GM18519 (cell line): ENCODE results near the gene MGARP.
"Not testable (repeated sequence)": the region's sequence is repeated elsewhere in the genome, so short reads cannot be mapped to it uniquely, and the experiment has no call there.

Experiments used
- ATAC-seq: cut with Tn5 transposase; IDR thresholded peaks from one replicate; pipeline ENCODE4 v1.9.1; 2021; ENCODE audit warnings: mild to moderate bottlenecking, moderate library complexity; ENCODE audit not compliant: unreplicated experiment, low FRiP score

Gene MGARP

GRCh38 chr4:139279760-139280620, at the start of gene MGARP:
MGARP (minus strand) TSS chr4:139280225; CDS start chr4:139280158, 67 bp downstream.
- peak; percentile 42 for ATAC-seq

GRCh38 chr4:139329665-139330200, 49.7 kb upstream of the MGARP start:
- ATAC-seq, result no peak

DNA sequence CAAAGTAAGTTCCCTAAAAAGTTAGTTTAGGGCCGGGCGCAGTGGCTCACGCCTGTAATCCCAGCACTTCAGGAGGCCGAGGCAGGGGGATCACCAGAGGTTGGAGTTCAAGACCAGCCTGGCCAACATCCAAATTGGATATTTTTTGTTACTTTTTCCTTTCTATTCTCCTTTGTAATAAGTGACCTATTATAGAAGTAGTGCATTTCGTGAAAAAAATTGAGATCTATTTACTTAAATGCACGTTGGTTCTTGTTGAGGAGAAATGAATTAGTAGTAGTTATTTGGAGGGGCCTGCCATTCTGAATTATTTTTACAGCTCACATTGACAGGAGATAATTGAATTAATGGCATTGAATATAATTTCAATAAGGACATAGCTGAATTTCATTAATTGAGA, 44.6 kb upstream of the MGARP start:
- no peak for ATAC-seq

GRCh38 chr4:139322541-139322940, 42.5 kb upstream of the MGARP start:
- not testable (repeated sequence) for ATAC-seq

DNA sequence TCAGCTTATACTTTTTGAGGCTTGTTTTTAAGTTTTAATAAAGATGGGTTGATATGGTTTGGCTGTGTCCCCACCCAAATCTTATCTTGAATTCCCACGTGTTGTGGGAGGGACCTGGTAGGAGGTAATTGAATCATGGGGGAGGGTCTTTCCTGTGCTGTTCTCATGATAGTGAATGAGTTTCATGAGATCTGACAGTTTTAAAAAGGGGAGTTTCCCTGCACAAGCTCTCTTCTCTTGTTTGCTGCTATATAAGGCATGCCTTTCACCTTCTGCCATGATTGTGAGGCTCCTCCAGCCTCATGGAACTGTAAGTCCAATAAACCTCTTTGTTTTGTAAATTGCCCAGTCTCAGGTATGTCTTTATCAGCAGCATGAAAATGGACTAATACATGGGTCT, 42.0 kb upstream of the MGARP start:
- not testable (repeated sequence) for ATAC-seq

DNA sequence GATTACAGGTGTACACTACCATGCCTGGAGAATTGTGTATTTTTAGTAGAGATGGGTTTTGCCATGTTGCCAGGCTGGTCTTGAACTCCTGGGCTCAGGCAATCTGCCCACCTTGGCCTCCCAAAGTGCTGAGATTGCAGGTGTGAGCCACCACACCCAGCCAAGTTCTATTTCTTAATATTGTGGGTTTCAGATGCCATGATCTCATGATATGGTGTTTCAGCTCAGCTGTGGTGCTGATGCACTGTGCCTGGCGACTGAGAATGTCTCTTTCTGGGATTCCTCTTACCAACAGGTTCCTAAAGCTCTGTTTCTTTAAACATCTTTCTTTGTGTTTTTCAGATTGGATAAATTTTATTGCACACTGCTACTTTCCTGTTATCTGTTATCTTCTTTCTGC, 39.5 kb upstream of the MGARP start:
- no peak for ATAC-seq

DNA sequence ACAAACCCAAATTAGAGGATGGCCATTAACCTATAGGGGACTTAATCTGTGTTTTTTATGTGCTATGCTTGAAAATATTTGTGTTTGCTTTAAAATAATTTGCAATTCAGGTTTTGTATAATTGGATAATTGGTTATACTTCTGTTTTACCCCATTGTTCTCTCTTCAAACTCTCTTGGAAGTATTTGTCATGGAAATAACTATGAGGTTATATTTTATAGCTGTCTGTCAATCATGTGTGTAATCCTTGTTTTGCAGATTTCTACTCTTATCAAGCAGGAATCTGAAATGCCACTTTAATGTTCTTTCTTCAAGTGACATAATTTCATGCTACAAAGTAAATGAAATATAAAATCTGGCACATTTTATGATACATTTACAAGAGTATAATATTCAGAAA, 37.6 kb upstream of the MGARP start:
- ATAC-seq, result no peak

GRCh38 chr4:139316733-139317132, 36.7 kb upstream of the MGARP start:
- ATAC-seq, result no peak

DNA sequence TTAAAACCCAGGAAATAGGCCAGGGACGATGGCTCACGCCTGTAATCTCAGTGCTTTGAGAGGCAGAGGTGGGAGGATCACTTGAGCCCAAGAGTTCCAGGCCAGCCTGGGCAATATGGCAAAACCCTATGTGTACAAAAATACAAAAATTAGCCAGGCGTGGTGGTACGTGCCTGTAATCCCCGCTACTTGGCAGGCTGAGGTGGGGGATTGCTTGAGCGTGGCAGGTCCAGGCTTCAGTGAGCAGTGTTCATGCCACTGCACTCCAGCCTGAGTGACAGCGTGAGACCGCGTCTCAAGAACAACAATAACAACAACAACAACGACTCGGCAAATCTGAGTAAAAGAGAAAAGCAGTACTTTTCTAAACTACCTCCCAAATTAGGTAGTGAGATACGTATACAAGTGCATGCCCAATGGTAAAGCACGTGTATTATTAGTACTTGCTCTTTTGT, 35.2 kb upstream of the MGARP start:
- ATAC-seq, result peak; percentile 74

DNA sequence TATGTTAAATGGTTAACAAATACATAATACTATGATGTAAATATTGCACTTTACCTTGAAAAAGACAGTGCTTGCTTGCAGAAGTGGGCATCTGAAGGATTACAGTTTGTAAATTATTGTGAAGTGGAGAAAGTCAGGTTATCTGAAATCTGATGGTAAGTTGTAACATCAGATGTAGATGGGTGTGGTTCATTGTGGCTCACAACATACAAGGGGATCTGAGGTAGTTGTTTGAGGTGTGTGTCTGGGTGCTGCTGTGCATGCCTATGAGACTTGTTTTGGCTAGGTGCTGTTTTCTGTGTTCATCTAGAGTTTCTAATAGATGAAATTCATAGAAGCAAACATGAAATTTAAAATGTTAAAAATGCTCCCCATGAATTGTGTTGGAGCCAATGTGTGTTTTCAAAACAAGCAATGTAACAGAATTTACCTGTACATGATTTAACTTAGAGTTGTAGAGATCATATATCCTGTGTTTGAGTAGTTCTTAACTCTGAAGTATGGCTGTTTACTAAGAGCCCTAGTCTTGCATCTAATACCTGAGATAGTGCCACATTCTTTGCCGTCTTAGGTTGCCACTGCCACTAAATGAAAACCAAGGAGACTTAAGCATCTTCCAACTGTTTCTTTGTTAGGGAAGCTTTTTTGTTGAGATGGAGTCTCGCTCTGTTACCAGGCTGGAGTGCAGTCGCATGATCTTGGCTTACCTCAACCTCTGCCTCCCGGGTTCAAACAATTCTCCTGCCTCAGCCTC, 34.2 kb upstream of the MGARP start:
- no peak for ATAC-seq

DNA sequence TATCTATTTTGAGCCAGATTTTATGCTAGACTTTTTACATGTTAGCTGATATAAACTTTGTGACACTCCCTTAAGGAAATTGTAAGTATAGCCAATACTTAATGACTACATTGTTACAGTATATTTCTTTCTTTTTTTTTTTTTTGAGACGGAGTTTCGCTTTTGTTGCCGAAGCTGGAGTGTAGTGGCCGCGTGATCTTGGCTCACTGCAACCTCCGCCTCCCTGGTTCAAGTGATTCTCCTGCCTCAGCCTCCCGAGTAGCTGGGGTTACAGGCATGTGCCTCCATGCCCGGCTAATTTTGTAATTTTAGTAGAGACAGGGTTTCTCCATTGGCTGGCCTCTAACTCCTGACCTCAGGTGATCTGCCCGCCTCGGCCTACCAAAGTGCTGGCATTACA, 33.4 kb upstream of the MGARP start:
- not testable (repeated sequence) for ATAC-seq

GRCh38 chr4:139312552-139313332, 32.7 kb upstream of the MGARP start:
- no peak for ATAC-seq

DNA sequence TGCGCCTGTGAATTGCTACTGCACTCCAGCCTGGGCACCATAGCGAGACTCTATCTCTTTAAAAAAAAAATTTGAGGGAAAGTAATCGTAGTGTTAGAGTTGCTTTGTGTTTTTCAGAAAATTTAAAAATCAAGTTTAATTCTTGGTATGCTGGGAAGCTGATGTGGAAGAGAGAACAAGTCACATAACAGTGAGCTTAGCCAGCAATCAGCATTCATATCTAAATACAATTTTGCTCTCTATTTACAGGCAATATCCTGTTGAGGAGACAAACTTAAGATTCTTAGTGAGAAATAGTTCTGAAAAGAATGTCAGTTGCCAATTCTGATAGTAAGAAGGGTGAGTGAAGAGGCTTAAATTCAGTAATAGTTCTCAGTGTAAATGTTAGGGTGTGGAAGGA, 31.9 kb upstream of the MGARP start:
- ATAC-seq, result no peak

DNA sequence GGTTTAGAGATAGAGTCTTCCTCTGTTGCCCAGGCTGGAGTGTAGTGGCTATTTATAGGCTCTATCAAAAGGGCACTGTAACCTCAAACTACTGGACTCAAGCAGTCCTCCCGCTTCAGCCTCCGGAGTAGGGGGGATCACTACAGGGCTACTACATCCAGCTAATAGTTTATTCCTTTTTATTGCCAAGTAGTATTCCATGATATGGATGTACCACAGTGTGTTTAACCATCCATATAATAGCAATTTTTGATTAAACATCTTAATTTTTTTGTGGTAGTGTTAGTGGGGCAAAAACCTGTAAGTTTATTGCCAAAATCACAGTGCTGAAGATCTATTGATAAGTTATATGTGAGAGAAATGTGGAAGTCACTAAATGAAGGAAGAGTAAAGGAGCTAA, 24.9 kb upstream of the MGARP start:
- no peak for ATAC-seq

DNA sequence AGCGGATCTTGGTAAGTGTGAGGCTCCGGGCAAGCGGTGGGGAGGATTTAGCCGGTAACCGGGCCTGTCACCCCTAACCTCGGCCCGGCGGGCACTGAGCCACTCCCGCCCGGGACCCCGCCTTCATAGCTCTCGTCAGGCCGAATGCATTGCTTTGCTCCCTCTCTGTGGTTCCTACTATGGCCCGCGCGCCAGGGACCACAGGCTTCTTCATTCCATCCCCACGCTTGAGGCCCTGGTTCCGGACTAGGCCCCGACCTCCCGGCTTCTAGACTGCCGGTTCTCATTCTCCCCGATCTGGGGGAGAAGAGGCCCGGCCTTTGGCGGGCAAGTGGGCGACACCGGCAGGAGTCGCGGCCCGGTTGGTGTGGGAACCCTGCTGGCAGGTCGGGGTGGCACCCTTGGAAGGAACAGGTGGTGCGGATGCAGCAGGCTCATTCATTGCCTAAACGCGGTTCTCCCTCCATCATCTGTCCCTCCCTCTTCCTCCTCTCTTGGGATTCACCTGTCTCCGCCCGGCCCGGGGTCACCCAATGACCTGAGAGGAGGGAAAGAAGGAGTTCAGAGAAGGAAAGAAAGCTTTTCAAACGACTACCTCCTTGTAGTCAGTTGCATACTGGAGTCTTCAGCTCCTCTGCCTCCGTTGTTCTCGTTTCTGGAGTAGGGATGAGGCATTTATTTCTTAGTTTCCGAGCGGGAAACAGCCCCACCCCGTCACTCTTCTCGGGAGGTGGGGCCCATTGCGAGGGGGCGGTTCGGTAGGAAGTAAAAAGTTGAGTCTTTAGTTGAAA, 22.0 kb upstream of the MGARP start, which contains the start of gene NDUFC1:
Gene NDUFC1 (minus strand): TSS at position 657 of the 791 bp plus-strand sequence. CDS start 6,679 bp downstream, outside the sequence.
- peak; percentile 25 for ATAC-seq

DNA sequence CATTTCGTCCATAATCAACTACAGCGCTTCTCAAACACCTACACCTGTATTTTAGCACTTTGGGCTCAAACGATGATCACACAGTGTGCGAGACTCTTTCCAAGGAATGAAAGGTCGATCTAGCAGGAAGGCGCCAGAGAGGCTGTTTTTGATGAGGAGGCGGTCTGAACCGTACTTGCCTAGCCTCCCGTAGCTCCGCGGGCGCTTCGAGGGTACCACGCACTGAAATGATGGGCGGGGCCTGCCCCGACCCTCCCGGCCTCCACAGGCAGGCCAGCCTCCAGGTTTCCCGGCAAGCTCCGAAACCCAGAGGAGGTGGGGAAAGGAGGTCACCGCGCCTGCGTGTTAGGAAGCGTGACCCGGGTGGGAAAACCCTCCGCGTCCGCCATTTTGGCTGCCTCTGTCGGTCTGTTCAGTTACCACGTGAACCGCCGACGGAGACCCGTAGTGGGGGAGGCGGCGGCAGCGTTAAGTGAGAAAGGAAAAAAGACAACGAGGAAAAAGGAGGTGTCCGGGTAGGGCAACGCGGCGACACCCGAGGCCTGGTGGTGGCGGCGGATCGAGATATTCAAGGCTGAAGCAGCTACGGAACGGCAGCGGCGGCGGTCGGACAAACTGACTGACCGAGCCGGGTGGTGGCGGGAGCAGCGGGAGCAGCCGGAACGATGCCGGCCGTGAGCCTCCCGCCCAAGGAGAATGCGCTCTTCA, 21.2 kb upstream of the MGARP start, which contains the start of gene NAA15:
Gene NAA15 (plus strand): TSS at position 393 of the 708 bp plus-strand sequence. CDS start 273 bp downstream, at position 666.
- ATAC-seq, result peak; percentile 68

DNA sequence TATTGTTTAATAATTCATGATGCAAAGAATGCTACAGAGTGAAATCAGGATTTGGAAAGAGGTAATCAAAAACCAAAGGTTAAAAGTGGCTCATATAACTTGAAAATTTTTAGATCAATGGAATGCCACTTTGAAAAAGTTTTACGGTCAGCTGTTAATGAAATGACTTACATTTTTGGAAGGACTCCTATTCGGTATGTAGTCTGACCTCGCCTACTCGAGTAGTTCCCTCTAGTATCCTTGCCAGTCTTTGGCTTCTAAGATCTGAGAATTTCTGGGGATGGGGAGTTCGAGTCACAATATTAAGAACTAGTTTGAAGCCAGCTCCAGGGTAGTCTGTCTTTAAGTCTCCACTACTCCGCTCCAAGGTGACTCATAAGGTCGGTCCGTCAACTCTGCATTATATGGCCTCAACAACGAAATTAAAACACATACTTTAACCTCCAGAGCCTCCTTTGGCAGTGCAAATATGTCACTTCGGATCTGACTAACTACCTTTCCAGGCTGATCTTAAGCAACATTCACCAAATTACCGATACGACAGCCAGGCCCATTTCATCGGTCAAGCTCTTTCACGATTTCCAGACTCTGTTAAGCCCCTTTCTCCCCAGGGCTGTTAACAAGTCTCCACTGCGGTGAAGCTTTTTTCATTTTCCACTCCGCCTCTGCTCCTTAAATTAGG, 20.5 kb upstream of the MGARP start:
- ATAC-seq, result no peak

DNA sequence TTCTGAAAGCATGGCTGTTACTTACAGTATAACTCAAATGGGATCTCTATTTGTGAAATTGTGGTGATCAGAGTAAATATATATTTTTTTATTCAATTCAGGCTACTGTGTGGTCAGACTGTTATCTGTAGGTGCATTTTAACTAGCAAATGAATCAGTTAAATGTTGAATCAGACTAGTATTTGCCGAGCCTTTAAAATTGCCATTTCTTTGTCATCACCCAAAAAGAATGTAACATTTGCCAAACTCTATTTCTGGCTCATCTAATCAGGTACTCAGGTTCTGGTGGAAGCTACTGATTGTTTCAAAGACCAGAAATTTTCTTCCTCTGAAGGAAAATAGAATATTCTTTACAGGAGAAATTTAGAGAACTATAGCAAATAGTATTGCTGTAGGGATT, 19.5 kb upstream of the MGARP start:
- no peak for ATAC-seq
